Peyer's patch (tissue), 4 donors: ENCODE data around the gene RTEL1. TPM values are rescaled to one million over a fixed set of nuclear protein-coding genes. Genes with fewer than 3 reads are reported as not detected.
A peak's percentile ranks its signal among the peaks of the same experiment; 100 is the strongest.

Experiments used
- DNase-seq, 3 donors: peaks; one replicate each; pipeline ENCODE4 v3.0.0-alpha.2; 2017 to 2019
- H3K27ac ChIP-seq, 4 donors: fragments of 200-600 bp; sonication (generic); one replicate each; pipeline ENCODE4 v1.5.1; 2016 to 2019
- H3K27me3 ChIP-seq, 2 donors: fragments of 200-600 bp; sonication (generic); one replicate each; pipeline ENCODE4 v1.5.1; 2019
- H3K36me3 ChIP-seq, 3 donors: fragments of 200-600 bp; sonication (generic); one replicate each; pipeline ENCODE4 v1.5.1; 2016 to 2019
- H3K4me1 ChIP-seq, 4 donors: fragments of 200-600 bp; sonication (generic); one replicate each; pipeline ENCODE4 v1.5.1; 2016 to 2019
- H3K4me3 ChIP-seq, 4 donors: fragments of 200-600 bp; sonication (generic); 1 replicate in 3 of 4; 2 replicates in 1 of 4; pipeline ENCODE4 v1.5.1; 2016 to 2019; ENCODE audit warnings: mild to moderate bottlenecking in 1 of 4
- H3K9me3 ChIP-seq, 4 donors: fragments of 200-600 bp; sonication (generic); one replicate each; pipeline ENCODE4 v1.5.1; 2016 to 2019; ENCODE audit warnings: mild to moderate bottlenecking in 1 of 4
- POLR2A ChIP-seq, 2 donors: fragments of 450-650 bp; IDR thresholded peaks; one replicate each; pipeline ENCODE4 v1.5.1; 2017; ENCODE audit warnings: antibody characterized with exemption in 2 of 2, mild to moderate bottlenecking in 2 of 2, moderate library complexity in 2 of 2
- total RNA-seq, 4 donors: library from RNA; depleted of rRNA; stranded (reverse); fragments of >200 nt; gene quantifications; one replicate each; pipeline ENCODE4 v1.1.0, GENCODE V29; 2016
- TF ChIP-seq, protein P1 (sequence below), 6 experiments: fragments of 450-650 bp in 4 of 6; fragments of 200-600 bp in 2 of 6; sonication (generic) in 1 of 6; IDR thresholded peaks; one replicate each; pipeline ENCODE4 v1.5.1; 2017 to 2019; ENCODE audit warnings: antibody characterized with exemption in 6 of 6, mild to moderate bottlenecking in 3 of 6, moderate library complexity in 1 of 6

The RTEL1 gene
- total RNA-seq, 4 donors from 2014 or later: 25.6 to 61.1 (median 30.2) TPM

GRCh38 chr20:63708301-63709148, 50.4 kb downstream of the RTEL1 start:
- Histone ChIP-seq H3K9me3 (no peaks in the 10 kb centered on the region), H3K27ac (peak overlapping the region; percentile 89 to 96 (median 93)), H3K4me3 (peak overlapping the region; percentile 83 to 99 (median 92)), H3K36me3 (peaks cover 0 to 68% (median 0%) of the 10 kb centered on the region in 3 donors), H3K27me3 (no peaks in the 10 kb centered on the region), H3K4me1 (peaks cover 4 to 25% (median 18%) of the 10 kb centered on the region in 4 donors)
- TF ChIP-seq, protein P1, sequence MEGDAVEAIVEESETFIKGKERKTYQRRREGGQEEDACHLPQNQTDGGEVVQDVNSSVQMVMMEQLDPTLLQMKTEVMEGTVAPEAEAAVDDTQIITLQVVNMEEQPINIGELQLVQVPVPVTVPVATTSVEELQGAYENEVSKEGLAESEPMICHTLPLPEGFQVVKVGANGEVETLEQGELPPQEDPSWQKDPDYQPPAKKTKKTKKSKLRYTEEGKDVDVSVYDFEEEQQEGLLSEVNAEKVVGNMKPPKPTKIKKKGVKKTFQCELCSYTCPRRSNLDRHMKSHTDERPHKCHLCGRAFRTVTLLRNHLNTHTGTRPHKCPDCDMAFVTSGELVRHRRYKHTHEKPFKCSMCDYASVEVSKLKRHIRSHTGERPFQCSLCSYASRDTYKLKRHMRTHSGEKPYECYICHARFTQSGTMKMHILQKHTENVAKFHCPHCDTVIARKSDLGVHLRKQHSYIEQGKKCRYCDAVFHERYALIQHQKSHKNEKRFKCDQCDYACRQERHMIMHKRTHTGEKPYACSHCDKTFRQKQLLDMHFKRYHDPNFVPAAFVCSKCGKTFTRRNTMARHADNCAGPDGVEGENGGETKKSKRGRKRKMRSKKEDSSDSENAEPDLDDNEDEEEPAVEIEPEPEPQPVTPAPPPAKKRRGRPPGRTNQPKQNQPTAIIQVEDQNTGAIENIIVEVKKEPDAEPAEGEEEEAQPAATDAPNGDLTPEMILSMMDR (IDR thresholded peaks at IDR 0.05): no peak
- TF ChIP-seq POLR2A (IDR thresholded peaks at IDR 0.05): no peak
- peak in 2 of 3 donors; percentile 55 to 57 for DNase-seq

- no peak for DNase-seq
- Histone ChIP-seq H3K36me3 (peaks cover 0 to 67% (median 0%) of the 10 kb centered on the region in 3 donors), H3K27ac (no peak overlapping the region)
Measured at GRCh38 chr20:63709149-63709527, 51.0 kb downstream of the RTEL1 start.

GRCh38 chr20:63711085-63711645, 53.1 kb downstream of the RTEL1 start:
- no peak for DNase-seq
- no peak overlapping the region for H3K27ac ChIP-seq

More at GRCh38 chr20:63709149-63709527, 51.0 kb downstream of the RTEL1 start:
- Histone ChIP-seq H3K4me3 (peak overlapping the region in 2 of 4 donors; percentile 83 to 99), H3K9me3 (no peaks in the 10 kb centered on the region), H3K27me3 (no peaks in the 10 kb centered on the region), H3K4me1 (peaks cover 4 to 25% (median 18%) of the 10 kb centered on the region in 4 donors)
- TF ChIP-seq, protein P1 (IDR thresholded peaks at IDR 0.05): no peak
- no peak for TF ChIP-seq POLR2A (IDR thresholded peaks at IDR 0.05)

DNA sequence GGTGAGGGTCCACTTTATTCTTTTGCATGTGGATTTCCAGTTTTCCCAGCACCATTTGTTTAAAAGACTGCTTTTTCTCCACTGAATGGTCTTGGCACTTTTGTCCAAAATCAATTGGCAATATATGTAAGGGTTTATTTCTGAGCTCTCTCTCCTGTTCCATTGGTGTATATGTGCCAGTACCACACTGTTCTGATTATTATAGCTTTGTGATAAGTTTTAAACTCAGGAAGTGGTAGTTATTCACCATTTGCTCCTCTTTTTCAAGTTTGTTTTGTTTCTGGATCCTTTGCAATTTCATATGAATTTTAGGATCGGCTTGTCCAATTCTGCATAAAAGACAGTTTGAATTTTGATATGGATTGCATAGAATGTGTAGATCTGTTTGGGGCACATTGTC, 54.1 kb downstream of the RTEL1 start:
- H3K27ac ChIP-seq: no peak overlapping the region
- peaks cover 4 to 12% (median 8%) of the 10 kb centered on the region in 4 donors for H3K4me1 ChIP-seq
- no peak for DNase-seq
- H3K4me3 ChIP-seq: no peak overlapping the region
- H3K27me3 ChIP-seq: no peaks in the 10 kb centered on the region
- H3K9me3 ChIP-seq: peaks cover 0 to 5% (median 0%) of the 10 kb centered on the region in 4 donors
- peaks cover 0 to 60% (median 0%) of the 10 kb centered on the region in 3 donors for H3K36me3 ChIP-seq
- no peak for TF ChIP-seq POLR2A (IDR thresholded peaks at IDR 0.05)
- TF ChIP-seq, protein P1 (IDR thresholded peaks at IDR 0.05): no peak

More at GRCh38 chr20:63711085-63711645, 53.1 kb downstream of the RTEL1 start:
- TF ChIP-seq, protein P1 (IDR thresholded peaks at IDR 0.05): no peak
- no peak for TF ChIP-seq POLR2A (IDR thresholded peaks at IDR 0.05)
- peaks cover 0 to 59% (median 0%) of the 10 kb centered on the region in 3 donors for H3K36me3 ChIP-seq
- H3K4me3 ChIP-seq: no peak overlapping the region
- H3K27me3 ChIP-seq: no peaks in the 10 kb centered on the region
- H3K4me1 ChIP-seq: peaks cover 4 to 21% (median 17%) of the 10 kb centered on the region in 4 donors
- peaks cover 0 to 5% (median 0%) of the 10 kb centered on the region in 4 donors for H3K9me3 ChIP-seq

GRCh38 chr20:63714858-63715257, 56.7 kb downstream of the RTEL1 start:
- peaks cover 0 to 78% (median 0%) of the 10 kb centered on the region in 3 donors for H3K36me3 ChIP-seq
- no peak overlapping the region for H3K27ac ChIP-seq
- no peak for DNase-seq
- no peak overlapping the region for H3K4me3 ChIP-seq
- H3K27me3 ChIP-seq: no peaks in the 10 kb centered on the region
- TF ChIP-seq, protein P1 (IDR thresholded peaks at IDR 0.05): no peak
- TF ChIP-seq POLR2A (IDR thresholded peaks at IDR 0.05): no peak
- peaks cover 0 to 5% (median 0%) of the 10 kb centered on the region in 4 donors for H3K9me3 ChIP-seq
- no peaks in the 10 kb centered on the region for H3K4me1 ChIP-seq
